ENCODE data around the gene PAX1.

DNA sequence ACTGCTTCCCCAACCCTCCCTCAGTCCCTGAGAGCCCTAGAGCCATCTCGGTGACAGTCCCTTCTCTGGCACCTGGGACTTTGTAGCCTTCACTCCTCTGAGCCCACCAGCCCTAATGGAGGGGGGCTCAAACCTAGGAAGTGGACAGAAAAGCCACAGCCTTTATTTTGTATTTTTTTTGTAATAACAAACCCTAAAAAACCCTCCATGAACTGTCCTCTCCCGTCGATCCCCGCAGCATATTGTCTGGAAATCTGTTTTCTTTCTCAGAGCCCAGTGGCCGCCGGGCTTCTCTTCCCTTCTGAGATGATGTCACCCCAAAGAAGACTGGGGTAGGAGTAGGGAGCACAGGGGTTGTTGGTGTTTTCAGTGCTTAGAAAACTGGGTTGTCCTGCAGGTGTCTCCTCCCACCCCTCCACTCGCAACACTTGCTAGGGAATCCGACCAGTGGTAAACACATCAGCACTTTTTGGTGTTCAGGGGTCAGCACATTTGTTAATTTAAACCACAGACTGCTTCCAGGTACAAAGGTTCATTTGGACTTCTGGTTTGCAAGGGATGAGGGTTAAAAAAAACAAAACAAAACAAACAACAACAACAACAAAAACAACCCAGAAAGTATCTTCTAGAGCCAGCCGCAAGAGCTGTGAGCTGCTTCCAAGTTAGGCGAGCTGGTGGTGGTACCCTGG is 9.9 kb downstream of the PAX1 start:
- TF ChIP-seq, protein P1, sequence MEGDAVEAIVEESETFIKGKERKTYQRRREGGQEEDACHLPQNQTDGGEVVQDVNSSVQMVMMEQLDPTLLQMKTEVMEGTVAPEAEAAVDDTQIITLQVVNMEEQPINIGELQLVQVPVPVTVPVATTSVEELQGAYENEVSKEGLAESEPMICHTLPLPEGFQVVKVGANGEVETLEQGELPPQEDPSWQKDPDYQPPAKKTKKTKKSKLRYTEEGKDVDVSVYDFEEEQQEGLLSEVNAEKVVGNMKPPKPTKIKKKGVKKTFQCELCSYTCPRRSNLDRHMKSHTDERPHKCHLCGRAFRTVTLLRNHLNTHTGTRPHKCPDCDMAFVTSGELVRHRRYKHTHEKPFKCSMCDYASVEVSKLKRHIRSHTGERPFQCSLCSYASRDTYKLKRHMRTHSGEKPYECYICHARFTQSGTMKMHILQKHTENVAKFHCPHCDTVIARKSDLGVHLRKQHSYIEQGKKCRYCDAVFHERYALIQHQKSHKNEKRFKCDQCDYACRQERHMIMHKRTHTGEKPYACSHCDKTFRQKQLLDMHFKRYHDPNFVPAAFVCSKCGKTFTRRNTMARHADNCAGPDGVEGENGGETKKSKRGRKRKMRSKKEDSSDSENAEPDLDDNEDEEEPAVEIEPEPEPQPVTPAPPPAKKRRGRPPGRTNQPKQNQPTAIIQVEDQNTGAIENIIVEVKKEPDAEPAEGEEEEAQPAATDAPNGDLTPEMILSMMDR (conservative IDR thresholded peaks at IDR 0.05; ENCODE audit: low read depth, low read length): no peak
- peak; percentile 41 for TF ChIP-seq EZH2 (IDR thresholded peaks at IDR 0.05; ENCODE audit: borderline replicate concordance, low read depth, low read length, poor library complexity, severe bottlenecking)

All from A673 (cell line).